GM18951 (cell line): ENCODE results near the gene TCF7L2.

Experiments
- POLR2A ChIP-seq: IDR thresholded peaks from 4 replicates; pipeline ENCODE4 v1.6.1; 2011; ENCODE audit warnings: mild to moderate bottlenecking; ENCODE audit not compliant: insufficient read length, insufficient read depth; ENCODE audit errors: extremely low read depth
- in situ Hi-C: fragments of 300-500 bp; cut with MboI; formaldehyde crosslinking; loops from one replicate; pipeline ENCODE4 v1.12.0; 2022; ENCODE audit warnings: low sequenced_read_pairs, mixed read lengths, inconsistent platforms; ENCODE audit not compliant: unreplicated experiment

Gene TCF7L2

DNA sequence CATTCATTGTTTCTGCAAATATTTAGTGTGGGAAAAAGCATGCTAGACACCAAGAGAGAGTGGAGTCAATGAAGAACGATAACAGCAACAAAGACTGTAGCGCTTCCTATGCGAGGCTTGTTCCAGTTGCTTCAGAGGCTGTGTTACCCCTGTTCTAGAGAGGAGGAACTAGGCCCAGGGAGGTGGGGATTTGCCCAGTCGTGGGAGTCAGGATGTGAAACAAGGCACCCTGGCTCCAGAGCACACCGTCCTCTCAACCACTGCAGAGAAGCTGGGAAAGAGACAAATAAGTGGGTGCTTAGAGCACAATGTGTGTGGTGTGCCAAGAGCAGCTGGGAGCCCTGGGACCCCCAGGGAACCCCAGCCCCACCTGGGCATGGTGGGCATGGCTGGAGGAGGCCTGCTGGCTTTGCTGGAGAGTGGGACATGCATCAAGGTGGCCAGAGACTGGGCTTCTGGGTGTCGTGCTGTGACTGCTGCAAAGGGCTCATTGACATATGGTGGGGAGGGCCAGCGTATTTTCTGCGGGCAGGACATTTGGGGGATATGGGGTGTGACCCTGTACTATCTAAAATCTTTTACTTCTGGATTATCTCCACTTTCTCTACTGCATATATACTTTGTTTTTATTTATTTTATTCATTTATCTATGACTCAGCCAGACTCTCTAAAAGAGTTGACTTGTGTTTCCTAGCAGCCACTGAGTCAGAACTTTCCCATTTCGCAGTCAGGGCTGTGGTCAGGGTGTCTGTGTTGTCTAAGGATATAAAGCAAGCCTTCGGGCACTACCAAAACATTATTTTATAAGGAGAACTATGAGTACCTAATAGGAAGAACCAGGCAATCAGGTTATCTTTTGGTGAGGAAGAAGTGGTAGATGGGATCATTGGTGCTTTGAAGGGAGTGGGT is 95.4 kb downstream of the TCF7L2 start:
- in situ Hi-C loops = no loop called here
- TF ChIP-seq POLR2A = no peak

DNA sequence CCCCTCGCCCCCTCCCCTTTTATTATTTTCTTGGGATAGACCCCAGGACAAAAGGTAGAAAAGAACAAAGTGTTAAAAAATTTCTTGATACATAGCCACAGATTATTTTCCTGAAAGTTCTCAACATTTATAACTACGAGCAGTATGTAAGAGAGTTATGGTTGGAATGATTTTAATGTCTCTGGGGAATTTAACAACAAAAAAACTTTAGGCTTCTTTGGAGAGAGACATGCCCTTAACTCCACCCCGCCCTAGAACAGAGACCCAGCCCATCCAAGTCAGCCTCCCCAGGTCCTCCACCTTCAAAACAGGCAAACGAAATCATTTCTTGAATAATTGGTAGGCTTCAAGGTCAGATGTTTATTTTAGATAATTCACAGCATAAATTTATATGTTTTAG is 97.1 kb downstream of the TCF7L2 start:
- no peak for TF ChIP-seq POLR2A
- in situ Hi-C loops = no loop called here

DNA sequence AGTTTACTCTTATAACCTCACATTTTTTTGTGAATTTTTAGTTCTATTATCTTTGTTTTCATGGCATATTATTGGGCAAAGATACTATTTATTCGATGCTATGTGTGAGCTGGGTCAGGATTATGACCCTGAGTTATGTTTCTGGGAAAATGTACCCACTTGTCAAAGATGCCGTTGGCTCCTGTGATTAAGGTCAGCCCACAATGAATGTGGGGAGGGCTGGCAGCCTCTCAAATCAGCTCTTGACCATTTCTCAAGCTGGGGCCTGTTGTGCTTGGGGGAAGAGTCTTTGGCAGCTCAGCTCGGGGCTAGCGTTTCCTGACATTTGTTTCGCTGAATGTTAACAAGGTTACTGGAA is 97.5 kb downstream of the TCF7L2 start:
- in situ Hi-C loops = no loop called here
- TF ChIP-seq POLR2A = no peak

DNA sequence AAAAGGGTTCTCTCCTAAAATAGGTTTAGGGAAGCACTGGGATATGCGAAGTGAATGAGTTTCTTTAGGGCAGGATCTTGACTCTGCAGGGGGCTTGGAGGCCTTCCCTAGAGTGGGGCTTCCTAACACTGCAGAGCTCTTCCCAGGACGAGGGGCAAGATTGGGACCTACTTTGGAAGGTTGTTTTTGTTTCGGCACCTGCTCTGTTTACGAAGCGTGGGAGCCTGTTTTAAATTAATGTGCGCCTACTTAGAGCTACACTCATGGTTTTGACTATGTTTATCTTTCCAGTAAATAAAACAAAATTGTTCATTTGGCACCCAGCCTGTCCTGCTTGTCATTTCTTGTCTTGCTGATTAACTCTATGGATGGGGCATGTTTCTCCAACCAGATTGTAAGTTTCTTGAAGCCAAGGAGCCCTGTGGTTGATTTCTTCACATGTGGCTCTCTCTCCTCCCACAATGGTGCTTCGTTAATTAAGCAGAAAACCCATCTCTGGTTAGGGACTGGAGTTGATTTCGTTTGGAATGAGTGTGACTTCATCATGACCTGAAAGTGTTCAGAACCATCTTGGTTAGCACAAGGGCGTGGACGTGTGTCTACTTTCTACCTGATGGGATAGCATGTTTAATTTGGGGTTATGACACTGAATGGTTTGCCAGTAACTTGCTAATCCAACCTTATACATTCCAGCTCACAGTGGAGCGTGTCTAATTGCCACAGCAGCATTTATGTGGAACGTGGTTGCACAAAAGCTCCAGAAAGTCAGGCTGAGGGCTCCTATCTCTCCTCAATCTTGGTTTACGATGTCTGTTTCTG is 98.1 kb downstream of the TCF7L2 start:
- no peak for TF ChIP-seq POLR2A
- in situ Hi-C loops = no loop called here

DNA sequence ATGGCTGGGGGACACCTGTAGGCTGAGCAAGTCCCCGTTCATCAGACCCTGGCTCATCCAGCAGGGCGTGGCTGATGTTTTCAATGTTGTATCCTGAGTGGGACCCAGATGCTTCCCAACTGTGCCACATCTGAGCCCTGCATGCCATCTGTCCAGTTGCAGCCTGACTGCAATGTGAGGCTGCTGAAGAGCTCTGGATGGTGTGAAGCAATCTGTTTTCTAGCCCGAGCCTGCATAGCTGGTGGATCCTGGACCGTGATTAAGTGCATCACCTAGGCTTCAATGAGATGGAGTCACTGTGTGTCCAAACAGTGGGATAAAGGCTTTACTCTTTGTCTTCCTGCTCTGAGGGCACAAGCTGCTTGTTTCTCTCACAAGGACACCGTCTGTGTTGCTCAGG is 99.8 kb downstream of the TCF7L2 start:
- in situ Hi-C loops = no loop called here
- no peak for TF ChIP-seq POLR2A

DNA sequence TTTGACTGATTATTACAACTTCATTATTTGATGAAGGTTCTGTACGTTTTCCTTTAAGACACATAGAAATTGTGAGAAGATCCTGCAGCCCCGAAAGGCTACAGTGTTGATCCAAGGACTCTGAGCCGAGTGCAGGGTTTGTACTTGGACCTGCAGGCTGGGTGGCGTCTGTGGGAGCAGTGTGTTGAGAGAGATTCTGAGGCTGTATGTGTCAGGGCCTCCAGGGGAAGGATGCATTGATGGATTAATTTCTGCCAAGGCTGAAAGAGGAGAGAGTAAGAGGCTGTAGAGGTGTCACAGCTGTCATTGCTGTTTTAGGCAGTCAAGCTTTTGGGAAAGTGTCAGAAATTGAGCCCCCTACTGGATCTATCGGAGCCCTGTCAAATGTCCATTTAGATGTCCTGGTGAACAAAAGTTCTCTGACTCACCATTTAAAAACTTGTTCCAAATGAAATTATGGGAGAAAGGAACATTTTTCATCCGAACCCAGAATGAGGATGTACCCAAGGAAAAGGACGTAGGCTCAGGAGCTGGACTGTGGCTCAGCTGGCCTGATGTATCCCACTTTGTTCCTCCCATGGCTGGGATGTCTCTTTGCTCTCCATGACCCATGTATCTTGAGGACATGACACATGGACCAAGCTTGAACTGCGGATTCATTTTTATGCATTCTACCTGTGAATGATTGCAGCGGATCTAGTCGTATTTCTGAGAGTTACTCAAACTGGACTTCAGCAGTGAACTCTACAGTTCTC is 102.2 kb downstream of the TCF7L2 start:
- in situ Hi-C loops = no loop called here

GRCh38 chr10:113053091-113053490 is 103.0 kb downstream of the TCF7L2 start:
- TF ChIP-seq POLR2A = no peak
- in situ Hi-C loops = no loop called here

More for the DNA sequence above, 102.2 kb downstream of the TCF7L2 start:
- TF ChIP-seq POLR2A = no peak

- TF ChIP-seq POLR2A = no peak
- in situ Hi-C loops = no loop called here
Measured at GRCh38 chr10:113053881-113054280, 103.8 kb downstream of the TCF7L2 start.

DNA sequence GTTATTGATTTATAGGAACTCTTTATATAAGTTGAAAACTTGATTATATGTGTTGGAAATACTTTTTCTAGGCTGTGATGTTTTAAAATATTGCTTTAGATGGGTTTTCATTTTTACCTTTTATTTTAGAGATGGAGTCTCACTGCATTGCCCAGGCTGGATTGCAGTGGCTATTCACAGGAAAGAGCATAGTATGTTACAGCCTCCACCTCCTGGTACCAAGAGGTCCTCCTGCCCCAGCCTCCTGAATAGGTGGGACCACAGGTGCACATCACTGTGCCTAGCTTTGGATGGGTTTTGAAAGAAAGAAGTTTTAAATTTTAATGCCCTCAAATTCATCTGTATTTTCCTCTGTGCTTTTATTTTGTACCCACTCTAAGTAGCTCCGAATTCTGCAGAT is 105.4 kb downstream of the TCF7L2 start:
- in situ Hi-C loops = no loop called here
- no peak for TF ChIP-seq POLR2A

- in situ Hi-C loops = no loop called here
- TF ChIP-seq POLR2A = no peak
Measured at GRCh38 chr10:113056030-113056429, 106.0 kb downstream of the TCF7L2 start.

- TF ChIP-seq POLR2A = no peak
Measured at GRCh38 chr10:113056441-113057021, 106.5 kb downstream of the TCF7L2 start.

GRCh38 chr10:113057948-113058522 is 108.0 kb downstream of the TCF7L2 start:
- in situ Hi-C loops = no loop called here
- no peak for TF ChIP-seq POLR2A

More at GRCh38 chr10:113056441-113057021, 106.5 kb downstream of the TCF7L2 start:
- in situ Hi-C loops = no loop called here
